OCI-LY1 (cell line): ENCODE measurements around the gene ST3GAL2.

ENCODE experiments used
- H2AFZ ChIP-seq: fragments of 200-600 bp; sonication (generic), shearing (Covaris generic); 2 replicates; pipeline ENCODE4 v1.6.0; 2014; ENCODE audit warnings: antibody characterized with exemption, mild to moderate bottlenecking, low read length
- H3F3A ChIP-seq: fragments of 200-600 bp; sonication (generic), shearing (Covaris generic); 2 replicates; pipeline ENCODE4 v1.6.0; 2014; ENCODE audit warnings: mild to moderate bottlenecking, antibody characterized with exemption, low read length, moderate library complexity; ENCODE audit not compliant: insufficient read depth
- H3K27ac ChIP-seq: fragments of 200-600 bp; sonication (generic); 2 replicates; pipeline ENCODE4 v1.5.1; 2014; ENCODE audit warnings: low read length, mixed run types, mild to moderate bottlenecking, low read depth; ENCODE audit not compliant: poor library complexity, severe bottlenecking
- H3K27me3 ChIP-seq: fragments of 200-600 bp; sonication (generic); 2 replicates; pipeline ENCODE4 v1.6.0; 2014; ENCODE audit warnings: antibody characterized with exemption, mild to moderate bottlenecking, low read length, moderate library complexity; ENCODE audit not compliant: insufficient read depth
- H3K36me3 ChIP-seq: fragments of 200-600 bp; sonication (generic); 2 replicates; pipeline ENCODE4 v1.6.1; 2014; ENCODE audit warnings: mild to moderate bottlenecking, antibody characterized with exemption, low read length, moderate library complexity, mixed read lengths; ENCODE audit not compliant: insufficient read depth
- H3K4me1 ChIP-seq: fragments of 200-600 bp; sonication (generic); 2 replicates; pipeline ENCODE4 v1.5.1; 2014; ENCODE audit warnings: mild to moderate bottlenecking, low read length, moderate library complexity; ENCODE audit not compliant: insufficient read depth, severe bottlenecking
- H3K4me2 ChIP-seq: fragments of 200-600 bp; sonication (generic), shearing (Covaris generic); 2 replicates; pipeline ENCODE4 v1.6.1; 2014; ENCODE audit warnings: low read length
- H3K4me3 ChIP-seq: fragments of 200-600 bp; sonication (generic); 2 replicates; pipeline ENCODE4 v1.5.1; 2014; ENCODE audit warnings: low read length, low read depth, mild to moderate bottlenecking, mixed read lengths; ENCODE audit not compliant: poor library complexity, severe bottlenecking
- H3K79me2 ChIP-seq: fragments of 200-600 bp; shearing (Covaris generic); 2 replicates; pipeline ENCODE4 v1.6.1; 2016; ENCODE audit warnings: mixed run types, low read length, mixed read lengths; ENCODE audit not compliant: insufficient read depth
- H3K9ac ChIP-seq: fragments of 200-600 bp; sonication (generic), shearing (Covaris generic); 2 replicates; pipeline ENCODE4 v1.6.1; 2014; ENCODE audit warnings: mild to moderate bottlenecking, low read length, mixed read lengths
- H3K9me2 ChIP-seq: fragments of 200-600 bp; sonication (generic), shearing (Covaris generic); 2 replicates; pipeline ENCODE4 v1.6.1; 2014; ENCODE audit warnings: low read depth, mild to moderate bottlenecking, low read length, mixed read lengths
- H3K9me3 ChIP-seq: fragments of 200-600 bp; shearing (Covaris generic); 2 replicates; pipeline ENCODE4 v1.6.1; 2014; ENCODE audit warnings: low read length, mixed read lengths
- H4K20me1 ChIP-seq: fragments of 200-600 bp; sonication (generic), shearing (Covaris generic); 2 replicates; pipeline ENCODE4 v1.6.0; 2016; ENCODE audit warnings: mild to moderate bottlenecking, low read length; ENCODE audit not compliant: insufficient read depth
- CTCF ChIP-seq: fragments of 200-600 bp; sonication (generic), shearing (Covaris generic); IDR thresholded peaks from 2 replicates; pipeline ENCODE4 v1.5.1; 2017; ENCODE audit warnings: mild to moderate bottlenecking, antibody characterized with exemption, low read length, moderate library complexity, mixed read lengths
- EZH2 ChIP-seq: fragments of 200-600 bp; sonication (generic), shearing (Covaris generic); IDR thresholded peaks from 2 replicates; pipeline ENCODE4 v1.8.0; 2017; ENCODE audit warnings: borderline replicate concordance, mixed run types, mild to moderate bottlenecking, antibody characterized with exemption, low read length, moderate library complexity, mixed read lengths

Gene ST3GAL2

GRCh38 chr16:70399951-70400350, 38.9 kb downstream of the ST3GAL2 start:
- Histone ChIP-seq H3K4me1 (peaks cover 15% of the 10 kb centered on the region), H3K4me3 (no peak overlapping the region), H3K9ac (no peak overlapping the region), H3K9me2 (no peaks in the 10 kb centered on the region), H3K36me3 (peaks cover 8% of the 10 kb centered on the region), H3F3A (no peaks in the 10 kb centered on the region), H4K20me1 (no peaks in the 10 kb centered on the region), H3K27me3 (no peaks in the 10 kb centered on the region), H2AFZ (no peak overlapping the region), H3K4me2 (no peak overlapping the region), H3K79me2 (no peaks in the 10 kb centered on the region), H3K27ac (no peak overlapping the region), H3K9me3 (no peaks in the 10 kb centered on the region)
- no peak for TF ChIP-seq EZH2
- no peak for TF ChIP-seq CTCF

GRCh38 chr16:70399381-70399780, 39.5 kb downstream of the ST3GAL2 start:
- Histone ChIP-seq H3K27me3 (no peaks in the 10 kb centered on the region), H3F3A (no peaks in the 10 kb centered on the region), H3K4me3 (no peak overlapping the region), H3K9me2 (no peaks in the 10 kb centered on the region), H2AFZ (no peak overlapping the region), H3K9ac (no peak overlapping the region), H3K27ac (no peak overlapping the region), H3K4me1 (peaks cover 10% of the 10 kb centered on the region), H4K20me1 (no peaks in the 10 kb centered on the region), H3K4me2 (no peak overlapping the region), H3K9me3 (no peaks in the 10 kb centered on the region), H3K79me2 (no peaks in the 10 kb centered on the region), H3K36me3 (peaks cover 11% of the 10 kb centered on the region; the same call in 1 of the 2 replicates)
- TF ChIP-seq CTCF (no peak), EZH2 (no peak)

GRCh38 chr16:70398177-70398743, 40.6 kb downstream of the ST3GAL2 start:
- no peak overlapping the region for H3K4me3 ChIP-seq
- peaks cover 17% of the 10 kb centered on the region; the same call in 1 of the 2 replicates for H3K36me3 ChIP-seq

More at GRCh38 chr16:70398177-70398743, 40.6 kb downstream of the ST3GAL2 start:
- no peaks in the 10 kb centered on the region for H4K20me1 ChIP-seq
- H3K4me2 ChIP-seq = no peak overlapping the region
- no peaks in the 10 kb centered on the region for H3F3A ChIP-seq
- TF ChIP-seq CTCF (no peak), EZH2 (no peak)
- no peak overlapping the region for H2AFZ ChIP-seq
- H3K27me3 ChIP-seq = no peaks in the 10 kb centered on the region
- no peaks in the 10 kb centered on the region for H3K4me1 ChIP-seq
- no peaks in the 10 kb centered on the region for H3K9me3 ChIP-seq
- no peak overlapping the region for H3K27ac ChIP-seq
- H3K79me2 ChIP-seq = no peaks in the 10 kb centered on the region
- H3K9ac ChIP-seq = no peak overlapping the region
- H3K9me2 ChIP-seq = no peaks in the 10 kb centered on the region
